ENCODE data around the gene OR4N2. TPM values are rescaled to one million over a fixed set of nuclear protein-coding genes. Genes with fewer than 3 reads are reported as not detected.
"Not testable (repeated sequence)": the region's sequence is repeated elsewhere in the genome, so short reads cannot be mapped to it uniquely, and the experiment has no call there.

Gene OR4N2
- total RNA-seq, 2 experiments from 2014 or later: not detected

DNA sequence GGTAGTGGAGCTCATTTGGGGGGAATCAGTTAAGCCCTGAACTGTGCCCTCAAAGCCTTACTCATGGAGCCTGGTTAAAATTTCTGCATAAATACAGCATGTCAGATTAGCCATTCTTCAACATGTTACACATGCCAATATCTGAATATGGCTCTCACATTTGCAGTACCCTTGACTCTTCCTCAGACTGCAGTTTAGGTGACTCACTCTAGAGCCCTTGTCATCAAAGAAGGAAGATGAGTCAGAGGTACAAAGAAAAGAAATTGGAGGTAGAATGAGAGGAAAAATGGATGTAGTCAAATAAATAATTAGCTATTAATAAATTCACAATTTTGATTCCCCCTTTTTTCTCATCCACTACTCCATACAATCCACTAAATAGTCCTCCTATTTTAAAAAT is 47.8 kb downstream of the OR4N2 start:
- no peak overlapping the region for H3K4me3 ChIP-seq (ENCODE audit: low read depth, low read length, poor library complexity, severe bottlenecking)
- no peaks in the 10 kb centered on the region for H3K4me1 ChIP-seq (ENCODE audit: insufficient read depth, low read length, poor library complexity, severe bottlenecking)
- no peak overlapping the region for H3K4me2 ChIP-seq (ENCODE audit: low read length)
- ChIA-PET CTCF (ENCODE audit: unreplicated experiment) (no interaction called here), POLR2A (no interaction called here)
- H3K79me2 ChIP-seq (ENCODE audit: insufficient read depth, low read depth, low read length): no peaks in the 10 kb centered on the region
- no peaks in the 10 kb centered on the region for H3K36me3 ChIP-seq (ENCODE audit: insufficient read depth, low read length)
- no TSS peak for BruUV-seq (replicated peaks)
- H2AFZ ChIP-seq (ENCODE audit: low read length): no peak overlapping the region
- no peak for DNase-seq (ENCODE audit: low spot score)
- no peaks in the 10 kb centered on the region for H3K9me3 ChIP-seq (ENCODE audit: low read length)
- H3K9me2 ChIP-seq (ENCODE audit: insufficient read depth, low read length): no peaks in the 10 kb centered on the region
- TF ChIP-seq, protein P1, sequence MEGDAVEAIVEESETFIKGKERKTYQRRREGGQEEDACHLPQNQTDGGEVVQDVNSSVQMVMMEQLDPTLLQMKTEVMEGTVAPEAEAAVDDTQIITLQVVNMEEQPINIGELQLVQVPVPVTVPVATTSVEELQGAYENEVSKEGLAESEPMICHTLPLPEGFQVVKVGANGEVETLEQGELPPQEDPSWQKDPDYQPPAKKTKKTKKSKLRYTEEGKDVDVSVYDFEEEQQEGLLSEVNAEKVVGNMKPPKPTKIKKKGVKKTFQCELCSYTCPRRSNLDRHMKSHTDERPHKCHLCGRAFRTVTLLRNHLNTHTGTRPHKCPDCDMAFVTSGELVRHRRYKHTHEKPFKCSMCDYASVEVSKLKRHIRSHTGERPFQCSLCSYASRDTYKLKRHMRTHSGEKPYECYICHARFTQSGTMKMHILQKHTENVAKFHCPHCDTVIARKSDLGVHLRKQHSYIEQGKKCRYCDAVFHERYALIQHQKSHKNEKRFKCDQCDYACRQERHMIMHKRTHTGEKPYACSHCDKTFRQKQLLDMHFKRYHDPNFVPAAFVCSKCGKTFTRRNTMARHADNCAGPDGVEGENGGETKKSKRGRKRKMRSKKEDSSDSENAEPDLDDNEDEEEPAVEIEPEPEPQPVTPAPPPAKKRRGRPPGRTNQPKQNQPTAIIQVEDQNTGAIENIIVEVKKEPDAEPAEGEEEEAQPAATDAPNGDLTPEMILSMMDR (conservative IDR thresholded peaks at IDR 0.05; ENCODE audit: low read length): no peak
- TF ChIP-seq EZH2phosphoT487 (IDR thresholded peaks at IDR 0.05; ENCODE audit: borderline replicate concordance, low read depth, low read length): no peak
- H4K20me1 ChIP-seq (ENCODE audit: insufficient read depth, low read length): no peaks in the 10 kb centered on the region
- intact Hi-C loops (cut with micrococcal nuclease; ENCODE audit: unreplicated experiment): loop anchor here (10.0 kb wide), 1 partner anchor 53 kb away; no protein-coding TSS in a partner anchor
- no peak overlapping the region for H3K27ac ChIP-seq (ENCODE audit: low read depth, low read length, poor library complexity, severe bottlenecking)

DNA sequence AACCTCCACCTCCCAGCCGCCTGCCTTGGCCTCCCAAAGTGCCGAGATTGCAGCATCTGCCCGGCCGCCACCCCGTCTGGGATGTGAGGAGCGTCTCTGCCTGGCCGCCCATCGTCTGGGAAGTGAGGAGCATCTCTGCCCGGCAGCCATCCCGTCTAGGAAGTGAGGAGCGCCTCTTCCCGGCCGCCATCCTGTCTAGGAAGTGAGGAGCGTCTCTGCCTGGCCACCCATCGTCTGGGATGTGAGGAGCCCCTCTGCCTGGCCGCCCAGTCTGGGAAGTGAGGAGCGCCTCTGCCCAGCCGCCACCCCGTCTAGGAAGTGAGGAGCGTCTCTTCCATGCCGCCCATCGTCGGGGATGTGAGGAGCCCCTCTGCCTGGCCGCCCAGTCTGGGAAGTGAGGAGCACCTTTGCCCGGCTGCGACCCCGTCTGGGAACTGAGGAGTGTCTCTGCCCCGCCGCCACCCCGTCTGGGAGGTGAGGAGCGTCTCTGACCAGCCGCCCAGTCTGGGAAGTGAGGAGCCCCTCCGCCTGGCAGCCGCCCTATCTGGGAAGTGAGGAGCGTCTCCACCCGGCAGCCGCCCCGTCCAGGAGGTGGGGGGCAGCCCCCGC is 62.6 kb downstream of the OR4N2 start:
- H3K36me3 ChIP-seq (ENCODE audit: insufficient read depth, low read length); H3K79me2 ChIP-seq (ENCODE audit: insufficient read depth, low read depth, low read length); H3K4me2 ChIP-seq (ENCODE audit: low read length); DNase-seq (ENCODE audit: low spot score); H3K27ac ChIP-seq (ENCODE audit: low read depth, low read length, poor library complexity, severe bottlenecking); H3K9me2 ChIP-seq (ENCODE audit: insufficient read depth, low read length); H4K20me1 ChIP-seq (ENCODE audit: insufficient read depth, low read length); POLR2A ChIA-PET; H3K4me1 ChIP-seq (ENCODE audit: insufficient read depth, low read length, poor library complexity, severe bottlenecking); H3K4me3 ChIP-seq (ENCODE audit: low read depth, low read length, poor library complexity, severe bottlenecking); CTCF ChIA-PET (ENCODE audit: unreplicated experiment); H3K9me3 ChIP-seq (ENCODE audit: low read length); BruUV-seq (replicated peaks); intact Hi-C loops (cut with micrococcal nuclease; ENCODE audit: unreplicated experiment); H2AFZ ChIP-seq (ENCODE audit: low read length): not testable (repeated sequence)

DNA sequence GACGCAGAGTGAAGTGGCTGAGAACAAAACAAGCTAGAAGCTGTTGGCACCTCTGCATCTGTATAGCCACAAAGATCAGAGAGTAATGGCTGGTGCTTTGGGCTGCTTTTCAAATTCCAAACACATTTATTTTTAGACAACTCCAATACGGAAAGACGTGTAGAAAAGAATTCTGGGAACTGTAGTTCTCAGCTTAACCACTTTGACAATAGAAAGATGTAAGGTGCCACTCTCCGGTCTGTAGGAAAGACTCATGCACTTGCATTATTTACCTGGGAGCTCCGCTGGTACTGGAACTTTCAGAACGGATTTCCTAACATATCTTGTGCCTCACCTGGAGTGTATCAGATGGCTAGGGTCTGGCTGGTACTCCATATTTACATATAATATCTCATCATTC is 69.6 kb downstream of the OR4N2 start:
- Histone ChIP-seq H3K36me3 (ENCODE audit: insufficient read depth, low read length) (no peaks in the 10 kb centered on the region), H3K27ac (ENCODE audit: low read depth, low read length, poor library complexity, severe bottlenecking) (no peak overlapping the region), H4K20me1 (ENCODE audit: insufficient read depth, low read length) (no peaks in the 10 kb centered on the region), H2AFZ (ENCODE audit: low read length) (no peak overlapping the region), H3K79me2 (ENCODE audit: insufficient read depth, low read depth, low read length) (no peaks in the 10 kb centered on the region), H3K4me1 (ENCODE audit: insufficient read depth, low read length, poor library complexity, severe bottlenecking) (no peaks in the 10 kb centered on the region), H3K9me2 (ENCODE audit: insufficient read depth, low read length) (no peaks in the 10 kb centered on the region), H3K4me3 (ENCODE audit: low read depth, low read length, poor library complexity, severe bottlenecking) (no peak overlapping the region), H3K9me3 (ENCODE audit: low read length) (0 out of 2 replicates have a peak, but pooled peaks cover 5% of the 10 kb centered on the region), H3K4me2 (ENCODE audit: low read length) (no peak overlapping the region)
- TF ChIP-seq, protein P1 (conservative IDR thresholded peaks at IDR 0.05; ENCODE audit: low read length): no peak
- no peak for TF ChIP-seq EZH2phosphoT487 (IDR thresholded peaks at IDR 0.05; ENCODE audit: borderline replicate concordance, low read depth, low read length)
- DNase-seq (ENCODE audit: low spot score): no peak
- CTCF ChIA-PET (ENCODE audit: unreplicated experiment): no interaction called here
- intact Hi-C loops (cut with micrococcal nuclease; ENCODE audit: unreplicated experiment): no loop called here
- BruUV-seq (replicated peaks): no TSS peak
- POLR2A ChIA-PET: no interaction called here

Data from OCI-LY7 (cell line).